ENCODE measurements around the gene TRNAU1AP.
"Not testable (repeated sequence)": the region's sequence is repeated elsewhere in the genome, so short reads cannot be mapped to it uniquely, and the experiment has no call there.

DNA sequence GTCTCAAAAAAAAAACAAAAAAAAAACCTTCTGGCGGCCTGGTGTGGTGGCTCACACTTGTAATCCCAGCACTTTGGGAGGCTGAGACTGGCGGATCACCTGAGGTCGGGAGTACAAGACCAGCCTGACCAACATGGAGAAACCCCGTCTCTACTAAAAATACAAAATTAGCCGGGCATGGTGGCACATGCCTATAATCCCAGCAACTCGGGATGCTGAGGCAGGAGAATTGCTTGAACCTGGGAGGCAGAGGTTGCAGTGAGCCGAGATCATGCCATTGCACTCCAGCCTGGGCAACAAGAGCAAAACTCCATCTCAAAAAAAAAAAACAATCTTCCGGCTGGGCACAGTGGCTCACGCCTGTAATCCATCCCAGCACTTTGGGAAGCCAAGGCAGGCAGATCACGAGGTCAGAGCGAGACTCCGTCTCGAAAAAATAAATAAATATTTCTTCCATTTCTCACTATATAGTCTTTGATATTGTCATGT is 38.4 kb upstream of the TRNAU1AP start:
- TF ChIP-seq CTBP1 (IDR thresholded peaks at IDR 0.05; ENCODE audit: borderline replicate concordance); L3MBTL2 (conservative IDR thresholded peaks at IDR 0.05); TARDBP (IDR thresholded peaks at IDR 0.05); SP1 (IDR thresholded peaks at IDR 0.05); SUZ12 (IDR thresholded peaks at IDR 0.05); FOXM1 (IDR thresholded peaks at IDR 0.05; ENCODE audit: borderline replicate concordance); HDGF (IDR thresholded peaks at IDR 0.05; ENCODE audit: borderline replicate concordance): not testable (repeated sequence)
- peak; percentile 67 for TF ChIP-seq ZNF384 (IDR thresholded peaks at IDR 0.05)
